ENCODE measurements around the gene GRIN1. TPM values are rescaled to one million over a fixed set of nuclear protein-coding genes. Genes with fewer than 3 reads are reported as not detected.
A peak's percentile ranks its signal among the peaks of the same experiment; 100 is the strongest.

Gene GRIN1
- total RNA-seq, 1 experiment from 2014 or later = not detected

- Histone ChIP-seq H3K27ac (ENCODE audit: low read length) (no peak overlapping the region), H3K79me2 (ENCODE audit: low read length) (no peaks in the 10 kb centered on the region), H2AFZ (ENCODE audit: low read length) (no peak overlapping the region), H3K36me3 (ENCODE audit: insufficient read depth, low read length) (no peaks in the 10 kb centered on the region), H3K9me2 (replicated peaks; ENCODE audit: insufficient read depth, low read length) (no peaks in the 10 kb centered on the region), H3K4me3 (ENCODE audit: low read length) (no peak overlapping the region), H3K4me1 (ENCODE audit: low read length) (no peaks in the 10 kb centered on the region), H3K4me2 (ENCODE audit: low read depth, low read length, poor library complexity, severe bottlenecking) (no peak overlapping the region), H3K9ac (ENCODE audit: low read length) (no peak overlapping the region), H4K20me1 (ENCODE audit: insufficient read depth, low read depth, low read length) (0 out of 2 replicates have a peak, but pooled peaks cover 5% of the 10 kb centered on the region), H3K9me3 (ENCODE audit: low read length) (no peaks in the 10 kb centered on the region), H3K27me3 (ENCODE audit: low read length) (no peaks in the 10 kb centered on the region)
- DNase-seq = no peak
Measured at GRCh38 chr9:137180491-137180890, 41.5 kb downstream of the GRIN1 start.

GRCh38 chr9:137181680-137182079 lies 42.7 kb downstream of the GRIN1 start:
- H3K4me2 ChIP-seq (ENCODE audit: low read depth, low read length, poor library complexity, severe bottlenecking) = no peak overlapping the region
- no peaks in the 10 kb centered on the region for H3K27me3 ChIP-seq (ENCODE audit: low read length)
- no peak overlapping the region for H2AFZ ChIP-seq (ENCODE audit: low read length)
- no peak overlapping the region for H3K9ac ChIP-seq (ENCODE audit: low read length)
- no peaks in the 10 kb centered on the region for H3K9me3 ChIP-seq (ENCODE audit: low read length)
- peaks cover 2% of the 10 kb centered on the region for H3K4me1 ChIP-seq (ENCODE audit: low read length)
- no peak overlapping the region for H3K27ac ChIP-seq (ENCODE audit: low read length)
- no peaks in the 10 kb centered on the region for H3K36me3 ChIP-seq (ENCODE audit: insufficient read depth, low read length)
- H3K4me3 ChIP-seq (ENCODE audit: low read length) = no peak overlapping the region
- H3K9me2 ChIP-seq (replicated peaks; ENCODE audit: insufficient read depth, low read length) = no peaks in the 10 kb centered on the region
- DNase-seq = no peak
- no peaks in the 10 kb centered on the region for H4K20me1 ChIP-seq (ENCODE audit: insufficient read depth, low read depth, low read length)
- peaks cover 2% of the 10 kb centered on the region for H3K79me2 ChIP-seq (ENCODE audit: low read length)

- Histone ChIP-seq H3K9ac (ENCODE audit: low read length) (no peak overlapping the region), H3K4me2 (ENCODE audit: low read depth, low read length, poor library complexity, severe bottlenecking) (no peak overlapping the region), H3K4me1 (ENCODE audit: low read length) (peaks cover 13% of the 10 kb centered on the region), H3K36me3 (ENCODE audit: insufficient read depth, low read length) (no peaks in the 10 kb centered on the region), H3K9me3 (ENCODE audit: low read length) (no peaks in the 10 kb centered on the region), H3K4me3 (ENCODE audit: low read length) (no peak overlapping the region), H3K9me2 (replicated peaks; ENCODE audit: insufficient read depth, low read length) (no peaks in the 10 kb centered on the region), H3K79me2 (ENCODE audit: low read length) (peaks cover 14% of the 10 kb centered on the region), H3K27me3 (ENCODE audit: low read length) (no peaks in the 10 kb centered on the region), H4K20me1 (ENCODE audit: insufficient read depth, low read depth, low read length) (peaks cover 6% of the 10 kb centered on the region), H2AFZ (ENCODE audit: low read length) (no peak overlapping the region), H3K27ac (ENCODE audit: low read length) (no peak overlapping the region)
- no peak for DNase-seq
Measured at GRCh38 chr9:137182836-137183235, 43.9 kb downstream of the GRIN1 start.

- Histone ChIP-seq H2AFZ (ENCODE audit: low read length) (no peak overlapping the region), H3K9me2 (replicated peaks; ENCODE audit: insufficient read depth, low read length) (no peaks in the 10 kb centered on the region), H3K79me2 (ENCODE audit: low read length) (peaks cover 18% of the 10 kb centered on the region), H3K4me2 (ENCODE audit: low read depth, low read length, poor library complexity, severe bottlenecking) (no peak overlapping the region), H3K27ac (ENCODE audit: low read length) (no peak overlapping the region), H3K27me3 (ENCODE audit: low read length) (no peaks in the 10 kb centered on the region), H3K36me3 (ENCODE audit: insufficient read depth, low read length) (no peaks in the 10 kb centered on the region), H3K9ac (ENCODE audit: low read length) (no peak overlapping the region), H3K4me1 (ENCODE audit: low read length) (peaks cover 14% of the 10 kb centered on the region), H4K20me1 (ENCODE audit: insufficient read depth, low read depth, low read length) (peaks cover 8% of the 10 kb centered on the region), H3K9me3 (ENCODE audit: low read length) (no peaks in the 10 kb centered on the region), H3K4me3 (ENCODE audit: low read length) (no peak overlapping the region)
- no peak for DNase-seq
Measured at GRCh38 chr9:137183980-137184595, 45.1 kb downstream of the GRIN1 start.

GRCh38 chr9:137184881-137185660 lies 46.1 kb downstream of the GRIN1 start:
- Histone ChIP-seq H3K9ac (ENCODE audit: low read length) (no peak overlapping the region), H3K4me1 (ENCODE audit: low read length) (peaks cover 21% of the 10 kb centered on the region), H3K36me3 (ENCODE audit: insufficient read depth, low read length) (no peaks in the 10 kb centered on the region), H3K4me2 (ENCODE audit: low read depth, low read length, poor library complexity, severe bottlenecking) (no peak overlapping the region), H3K9me2 (replicated peaks; ENCODE audit: insufficient read depth, low read length) (no peaks in the 10 kb centered on the region), H4K20me1 (ENCODE audit: insufficient read depth, low read depth, low read length) (peaks cover 18% of the 10 kb centered on the region), H3K9me3 (ENCODE audit: low read length) (no peaks in the 10 kb centered on the region), H3K27ac (ENCODE audit: low read length) (no peak overlapping the region), H3K4me3 (ENCODE audit: low read length) (no peak overlapping the region), H3K27me3 (ENCODE audit: low read length) (no peaks in the 10 kb centered on the region), H2AFZ (ENCODE audit: low read length) (no peak overlapping the region), H3K79me2 (ENCODE audit: low read length) (peaks cover 25% of the 10 kb centered on the region)
- DNase-seq = no peak

- Histone ChIP-seq H3K9me3 (ENCODE audit: low read length) (no peaks in the 10 kb centered on the region), H3K9ac (ENCODE audit: low read length) (no peak overlapping the region), H3K4me3 (ENCODE audit: low read length) (no peak overlapping the region), H3K4me2 (ENCODE audit: low read depth, low read length, poor library complexity, severe bottlenecking) (no peak overlapping the region), H3K36me3 (ENCODE audit: insufficient read depth, low read length) (no peaks in the 10 kb centered on the region), H2AFZ (ENCODE audit: low read length) (no peak overlapping the region), H4K20me1 (ENCODE audit: insufficient read depth, low read depth, low read length) (peaks cover 22% of the 10 kb centered on the region), H3K4me1 (ENCODE audit: low read length) (peaks cover 29% of the 10 kb centered on the region), H3K79me2 (ENCODE audit: low read length) (peaks cover 33% of the 10 kb centered on the region), H3K27me3 (ENCODE audit: low read length) (no peaks in the 10 kb centered on the region), H3K9me2 (replicated peaks; ENCODE audit: insufficient read depth, low read length) (no peaks in the 10 kb centered on the region), H3K27ac (ENCODE audit: low read length) (no peak overlapping the region)
- DNase-seq = no peak
Measured at GRCh38 chr9:137185921-137186320, 47.0 kb downstream of the GRIN1 start.

GRCh38 chr9:137186385-137186784 lies 47.4 kb downstream of the GRIN1 start:
- H3K9ac ChIP-seq (ENCODE audit: low read length) = no peak overlapping the region
- H3K4me1 ChIP-seq (ENCODE audit: low read length) = peaks cover 32% of the 10 kb centered on the region
- DNase-seq = no peak
- H3K4me3 ChIP-seq (ENCODE audit: low read length) = no peak overlapping the region
- peak overlapping the region; percentile 77 for H3K4me2 ChIP-seq (ENCODE audit: low read depth, low read length, poor library complexity, severe bottlenecking)
- H3K27me3 ChIP-seq (ENCODE audit: low read length) = no peaks in the 10 kb centered on the region
- no peak overlapping the region for H2AFZ ChIP-seq (ENCODE audit: low read length)
- peaks cover 22% of the 10 kb centered on the region for H4K20me1 ChIP-seq (ENCODE audit: insufficient read depth, low read depth, low read length)
- no peaks in the 10 kb centered on the region for H3K36me3 ChIP-seq (ENCODE audit: insufficient read depth, low read length)
- H3K9me2 ChIP-seq (replicated peaks; ENCODE audit: insufficient read depth, low read length) = no peaks in the 10 kb centered on the region
- H3K27ac ChIP-seq (ENCODE audit: low read length) = no peak overlapping the region
- H3K79me2 ChIP-seq (ENCODE audit: low read length) = peaks cover 33% of the 10 kb centered on the region
- no peaks in the 10 kb centered on the region for H3K9me3 ChIP-seq (ENCODE audit: low read length)

- no peak overlapping the region for H2AFZ ChIP-seq (ENCODE audit: low read length)
- H4K20me1 ChIP-seq (ENCODE audit: insufficient read depth, low read depth, low read length) = peaks cover 22% of the 10 kb centered on the region
- H3K4me1 ChIP-seq (ENCODE audit: low read length) = peaks cover 32% of the 10 kb centered on the region
- H3K36me3 ChIP-seq (ENCODE audit: insufficient read depth, low read length) = no peaks in the 10 kb centered on the region
- H3K79me2 ChIP-seq (ENCODE audit: low read length) = peaks cover 33% of the 10 kb centered on the region
- peak overlapping the region; percentile 77 for H3K4me2 ChIP-seq (ENCODE audit: low read depth, low read length, poor library complexity, severe bottlenecking)
- peak overlapping the region; percentile 87 for H3K4me3 ChIP-seq (ENCODE audit: low read length)
- DNase-seq = no peak
- no peaks in the 10 kb centered on the region for H3K9me3 ChIP-seq (ENCODE audit: low read length)
- H3K27ac ChIP-seq (ENCODE audit: low read length) = no peak overlapping the region
- H3K27me3 ChIP-seq (ENCODE audit: low read length) = no peaks in the 10 kb centered on the region
- H3K9me2 ChIP-seq (replicated peaks; ENCODE audit: insufficient read depth, low read length) = no peaks in the 10 kb centered on the region
- H3K9ac ChIP-seq (ENCODE audit: low read length) = peak overlapping the region; percentile 86
Measured at GRCh38 chr9:137187386-137187785, 48.4 kb downstream of the GRIN1 start.

All from Karpas-422 (cell line).